GM11168 (cell line): ENCODE measurements around the gene IQCE.

Experiments
- in situ Hi-C: fragments of 300-500 bp; cut with MboI; formaldehyde crosslinking; loops from one replicate; pipeline ENCODE4 v1.12.0; 2022; ENCODE audit warnings: low sequenced_read_pairs; ENCODE audit not compliant: unreplicated experiment

The IQCE gene

GRCh38 chr7:2520131-2520760, 38.5 kb upstream of the IQCE start:
- in situ Hi-C loops = no loop called here

- in situ Hi-C loops = no loop called here
Observed at GRCh38 chr7:2520761-2521290, 38.0 kb upstream of the IQCE start.

- in situ Hi-C loops = no loop called here
Observed at GRCh38 chr7:2521341-2521745, 37.4 kb upstream of the IQCE start.

GRCh38 chr7:2521952-2522591, 36.7 kb upstream of the IQCE start:
- in situ Hi-C loops = no loop called here

- in situ Hi-C loops = no loop called here
Observed at GRCh38 chr7:2522780-2523433, 35.9 kb upstream of the IQCE start.

GRCh38 chr7:2523461-2523936, 35.3 kb upstream of the IQCE start:
- in situ Hi-C loops = no loop called here

GRCh38 chr7:2523941-2524807, 34.6 kb upstream of the IQCE start:
- in situ Hi-C loops = no loop called here

- in situ Hi-C loops = no loop called here
Observed at GRCh38 chr7:2524808-2525657, 33.7 kb upstream of the IQCE start.

GRCh38 chr7:2525658-2526630, 32.8 kb upstream of the IQCE start:
- in situ Hi-C loops = no loop called here

GRCh38 chr7:2526659-2527504, 31.9 kb upstream of the IQCE start:
- in situ Hi-C loops = no loop called here

GRCh38 chr7:2527505-2528467, 31.0 kb upstream of the IQCE start:
- in situ Hi-C loops = no loop called here

GRCh38 chr7:2528481-2529095, 30.2 kb upstream of the IQCE start:
- in situ Hi-C loops = no loop called here

GRCh38 chr7:2529161-2530070, 29.4 kb upstream of the IQCE start:
- in situ Hi-C loops = no loop called here

GRCh38 chr7:2530071-2530987, 28.4 kb upstream of the IQCE start:
- in situ Hi-C loops = no loop called here
